H1 (cell line): ENCODE data around the gene CD34.

Experiments
- ATF3 ChIP-seq: IDR thresholded peaks from 2 replicates; pipeline ENCODE4 v1.6.1; 2011; ENCODE audit warnings: low read depth, mild to moderate bottlenecking, low read length; ENCODE audit not compliant: insufficient read depth
- CTCF ChIP-seq, 3 experiments: IDR thresholded peaks; 1 replicate in 2 of 3; 2 replicates in 1 of 3; pipeline versions ENCODE4 v1.5.1 to v1.6.1; 2011; ENCODE audit warnings: low read length in 3 of 3, mild to moderate bottlenecking in 3 of 3, inconsistent platforms in 2 of 3, low read depth in 1 of 3, moderate library complexity in 1 of 3; ENCODE audit not compliant: insufficient read depth in 1 of 3; ENCODE audit errors: control extremely low read depth in 1 of 3
- GABPA ChIP-seq: IDR thresholded peaks from 2 replicates; pipeline ENCODE4 v1.6.1; 2011; ENCODE audit warnings: mild to moderate bottlenecking, low read length, moderate library complexity, borderline replicate concordance; ENCODE audit not compliant: insufficient read depth
- JUND ChIP-seq: IDR thresholded peaks from 2 replicates; pipeline ENCODE4 v1.6.1; 2011; ENCODE audit warnings: mild to moderate bottlenecking, improper control_type of control experiment, low read length
- MAX ChIP-seq: IDR thresholded peaks from 2 replicates; pipeline ENCODE4 v1.6.1; 2012; ENCODE audit warnings: inconsistent platforms
- POLR2A ChIP-seq, 2 experiments: IDR thresholded peaks; 1 replicate in 1 of 2; 2 replicates in 1 of 2; pipeline ENCODE4 v1.6.1; 2011; ENCODE audit warnings: low read depth in 2 of 2, low read length in 2 of 2, mild to moderate bottlenecking in 2 of 2; ENCODE audit errors: control extremely low read depth in 1 of 2
- POLR2AphosphoS5 ChIP-seq: IDR thresholded peaks from 2 replicates; pipeline ENCODE4 v1.6.1; 2011; ENCODE audit warnings: low read depth, low read length
- YY1 ChIP-seq: IDR thresholded peaks from 2 replicates; pipeline ENCODE4 v1.6.1; 2011; ENCODE audit warnings: low read depth, mild to moderate bottlenecking, low read length

DNA sequence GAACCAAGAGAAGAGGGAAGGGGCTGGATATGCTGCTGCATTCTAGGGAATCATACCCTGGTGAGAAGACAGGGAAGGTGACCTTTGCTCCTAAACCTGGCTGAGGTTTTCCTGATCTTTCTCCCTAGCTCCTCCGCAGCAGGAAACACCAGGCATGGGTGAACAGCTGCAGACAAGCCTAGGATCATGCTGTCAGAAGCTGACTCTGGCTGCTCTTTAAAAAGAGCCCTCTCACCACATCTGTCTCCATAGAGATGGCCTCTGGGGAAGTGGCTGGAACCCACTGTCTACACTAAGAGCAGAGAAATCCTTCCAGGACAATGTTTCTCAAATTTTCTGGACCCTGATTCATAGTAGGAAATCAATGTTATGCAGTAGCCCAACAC lies 57.6 kb downstream of the CD34 start:
- TF ChIP-seq MAX (no peak), GABPA (no peak), POLR2A (IDR thresholded peaks at IDR 0.05; ENCODE audit: control extremely low read depth in 1 of 2, low read depth in 2 of 2, low read length in 2 of 2) (no peak), YY1 (no peak), CTCF (IDR thresholded peaks at IDR 0.05; ENCODE audit: control extremely low read depth in 1 of 3, insufficient read depth in 1 of 3, low read depth in 1 of 3, low read length in 3 of 3) (no peak), JUND (no peak), ATF3 (no peak), POLR2AphosphoS5 (no peak)
